Endothelial cell of umbilical vein (primary cell): ENCODE results near the gene XYLT1.

Experiments
- CTCF ChIP-seq, 2 donors: IDR thresholded peaks; 1 replicate in 1 of 2; 2 replicates in 1 of 2; pipeline ENCODE4 v1.5.1; 2011; ENCODE audit warnings: low read length in 2 of 2, mild to moderate bottlenecking in 2 of 2, moderate library complexity in 2 of 2, control low read depth in 1 of 2, inconsistent platforms in 1 of 2, low read depth in 1 of 2; ENCODE audit not compliant: insufficient read depth in 1 of 2; ENCODE audit errors: extremely low read depth in 1 of 2
- EZH2 ChIP-seq: IDR thresholded peaks from 2 replicates; pipeline ENCODE4 v1.6.1; 2012; ENCODE audit warnings: borderline replicate concordance, low read depth, mild to moderate bottlenecking, moderate library complexity, low read length, inconsistent platforms; ENCODE audit not compliant: severe bottlenecking
- FOS ChIP-seq: IDR thresholded peaks from 2 replicates; pipeline ENCODE4 v1.6.1; 2011; ENCODE audit warnings: mild to moderate bottlenecking, low read length, moderate library complexity, borderline replicate concordance; ENCODE audit not compliant: insufficient read depth
- JUN ChIP-seq: IDR thresholded peaks from 2 replicates; pipeline ENCODE4 v1.6.1; 2011; ENCODE audit warnings: borderline replicate concordance, low read depth; ENCODE audit not compliant: insufficient read length, insufficient read depth
- MYC ChIP-seq: IDR thresholded peaks from one replicate; pipeline ENCODE4 v1.6.1; 2011; ENCODE audit warnings: mild to moderate bottlenecking, low read depth, low read length
- POLR2A ChIP-seq: IDR thresholded peaks from 2 replicates; pipeline ENCODE4 v1.6.1; 2012; ENCODE audit warnings: low read depth, mild to moderate bottlenecking, control low read depth, low read length
- POLR2AphosphoS5 ChIP-seq: IDR thresholded peaks from 2 replicates; pipeline ENCODE4 v1.6.1; 2012; ENCODE audit warnings: low read depth, mild to moderate bottlenecking, control low read depth, low read length, moderate library complexity; ENCODE audit not compliant: insufficient read depth

- TF ChIP-seq CTCF (IDR thresholded peaks at IDR 0.05; ENCODE audit: extremely low read depth in 1 of 2, insufficient read depth in 1 of 2, low read depth in 1 of 2, low read length in 2 of 2) (no peak), EZH2 (no peak), FOS (no peak), POLR2AphosphoS5 (no peak), MYC (no peak), POLR2A (no peak), JUN (no peak)
Measured at GRCh38 chr16:17133851-17134250, 336.9 kb downstream of the XYLT1 start.
